GM12878 (cell line): ENCODE results near the gene IGIP. TPM values are rescaled to one million over a fixed set of nuclear protein-coding genes. Genes with fewer than 3 reads are reported as not detected.

Experiments used
- ATAC-seq: fragments of 200-7000 bp; cut with Tn5 transposase; 3 replicates; pipeline ENCODE4 v1.9.1; 2020; ENCODE audit warnings: mild to moderate bottlenecking, moderate library complexity
- BruUV-seq: library from RNA; stranded (reverse); fragments of 400-500 nt; replicated peaks from 2 replicates; lab custom pipeline; 2021; lab: Mats Ljungman, UMichigan
- CTCF ChIA-PET: fragments of 300-600 bp; sonication (Branson Sonifier 250); formaldehyde crosslinking; extraction: SDS; loops from one replicate; lab custom pipeline; 2021; ENCODE audit warnings: inconsistent platforms; lab: Yijun Ruan, JAX
- POLR2A ChIA-PET: fragments of 350-600 bp; formaldehyde crosslinking; extraction: SDS; loops from one replicate; lab custom pipeline; 2021; ENCODE audit warnings: inconsistent platforms; lab: Charles Lee
- RAD21 ChIA-PET: fragments of 300-600 bp; sonication (Branson Sonifier 250); formaldehyde crosslinking; loops from one replicate; lab custom pipeline; 2023; ENCODE audit warnings: antibody characterized with exemption; ENCODE audit not compliant: unreplicated experiment; lab: Charles Lee
- SMC1A ChIA-PET: fragments of 300-600 bp; sonication (Branson Sonifier 250); formaldehyde crosslinking; loops from one replicate; lab custom pipeline; 2023; ENCODE audit not compliant: unreplicated experiment, uncharacterized antibody; lab: Charles Lee
- DNase-seq: peaks from one replicate; pipeline ENCODE4 v3.0.0-alpha.2; 2011; ENCODE audit warnings: low read depth, low spot score
- FAIRE-seq: peaks from 3 replicates; lab custom pipeline; 2011; peaks lifted over from hg19 to GRCh38; lab: Jason Lieb, UNC
- H2AFZ ChIP-seq: 2 replicates; pipeline ENCODE4 v1.6.0; 2011; ENCODE audit warnings: low read depth, low read length, control low read depth; ENCODE audit not compliant: control insufficient read depth
- H3K27ac ChIP-seq: 2 replicates; pipeline ENCODE4 v1.5.1; 2011; ENCODE audit warnings: control low read depth; ENCODE audit not compliant: control insufficient read depth, insufficient read depth
- H3K27me3 ChIP-seq, 2 experiments: replicated peaks in 1 of 2; 2 replicates each; pipeline versions ENCODE4 v1.6.0 to v1.6.1; 2011; ENCODE audit warnings: low read length in 1 of 2; ENCODE audit not compliant: control insufficient read depth in 2 of 2, insufficient read depth in 2 of 2
- H3K36me3 ChIP-seq, 2 experiments: 2 replicates each; pipeline ENCODE4 v1.5.1; 2011; ENCODE audit warnings: low read length in 1 of 2; ENCODE audit not compliant: control insufficient read depth in 2 of 2, insufficient read depth in 2 of 2
- H3K4me1 ChIP-seq: 2 replicates; pipeline ENCODE4 v1.6.1; 2011; ENCODE audit warnings: mild to moderate bottlenecking, low read length, moderate library complexity, mixed read lengths; ENCODE audit not compliant: control insufficient read depth, insufficient read depth
- H3K4me2 ChIP-seq: 2 replicates; pipeline ENCODE4 v1.6.0; 2011; ENCODE audit warnings: control low read depth; ENCODE audit not compliant: control insufficient read depth, insufficient read depth
- H3K4me3 ChIP-seq: fragments of 200-600 bp; sonication (generic); 2 replicates; pipeline ENCODE4 v1.5.1; 2016
- H3K79me2 ChIP-seq: 2 replicates; pipeline ENCODE4 v1.6.0; 2011; ENCODE audit warnings: low read length; ENCODE audit not compliant: control insufficient read depth, insufficient read depth
- H3K9ac ChIP-seq: 2 replicates; pipeline ENCODE4 v1.8.0; 2011; ENCODE audit warnings: low read length, control low read depth, mixed read lengths; ENCODE audit not compliant: control insufficient read depth, insufficient read depth
- H3K9me3 ChIP-seq: replicated peaks from 3 replicates; pipeline ENCODE4 v1.5.1; 2011; ENCODE audit warnings: mild to moderate bottlenecking, low read length; ENCODE audit not compliant: control insufficient read depth, insufficient read depth
- H4K20me1 ChIP-seq: 2 replicates; pipeline ENCODE4 v1.6.0; 2011; ENCODE audit not compliant: control insufficient read depth, insufficient read depth
- ATF3 ChIP-seq: IDR thresholded peaks from 2 replicates; pipeline ENCODE4 v1.6.1; 2011; ENCODE audit warnings: low read depth, mild to moderate bottlenecking, low read length, moderate library complexity, borderline replicate concordance; ENCODE audit errors: extremely low read depth
- CHD2 ChIP-seq: IDR thresholded peaks from 2 replicates; pipeline ENCODE4 v1.6.1; 2011; ENCODE audit warnings: low read depth, low read length, improper control_type of control experiment, borderline replicate concordance
- E2F4 ChIP-seq: IDR thresholded peaks from 2 replicates; pipeline ENCODE4 v1.6.1; 2012; ENCODE audit warnings: low read depth, low read length, improper control_type of control experiment
- WGBS: methylation state at CpG from one replicate; pipeline ENCODE4 v1.1.6; 2016; ENCODE audit warnings: low lambda C conversion rate; ENCODE audit not compliant: insufficient replicate concordance, insufficient coverage; ENCODE audit errors: missing lambda C conversion rate; 5-methylcytosine and 5-hydroxymethylcytosine counted together
- in situ Hi-C: fragments of 300-500 bp; cut with MboI; formaldehyde crosslinking; loops from 9 replicates; pipeline ENCODE4 v1.14.3; 2018; ENCODE audit warnings: mixed read lengths
- intact Hi-C: fragments of 100-400 bp; cut with micrococcal nuclease; formaldehyde crosslinking; loops from one replicate; pipeline ENCODE4 v1.14.2; 2022; ENCODE audit not compliant: unreplicated experiment
- polyA plus RNA-seq, 11 experiments: library from polyadenylated mRNA; depleted of rRNA in 4 of 11; unstranded in 6 of 11; stranded (reverse) in 5 of 11; fragments of >200 nt; fragmentation: Nextera tagmentation in 4 of 11; fragmentation: Illumina TruSeq in 1 of 11; extraction: Ambion mirVana in 4 of 11; extraction: Trizol in 1 of 11; gene quantifications; 1 replicate in 1 of 11; 2 replicates in 10 of 11; pipeline versions ENCODE4 v1.2.1 to v1.2.3, GENCODE V29; 2011 to 2016; ENCODE audit warnings: inconsistent platforms in 2 of 11, missing spikeins in 2 of 11, low read depth in 1 of 11
- total RNA-seq, 4 experiments: library from RNA; depleted of rRNA in 3 of 4; stranded (reverse); fragments of >200 nt in 3 of 4; fragmentation: Illumina TruSeq in 1 of 4; extraction: Trizol in 1 of 4; gene quantifications; 2 replicates each; pipeline versions ENCODE4 v1.2.1 to v1.2.3, GENCODE V29; 2013 to 2021

Gene IGIP
- total and polyA plus RNA-seq, 10 of the 15 experiments (the other 5 are each of a cell fraction or from before 2014, with no cell fraction given) = 0.58 to 3.3 (median 1.9) TPM

- H3K9me3 ChIP-seq = no peaks in the 10 kb centered on the region
- no peaks in the 10 kb centered on the region for H3K27me3 ChIP-seq
- peaks cover 7% of the 10 kb centered on the region for H3K4me1 ChIP-seq
- ChIA-PET SMC1A (interaction anchor here (0.7 to 2.1 kb wide), 7 partner anchors 7 to 52 kb away, joined by 3 to 15 read pairs (median 4); no protein-coding TSS in a partner anchor), POLR2A (interaction anchor here (0.5 kb wide), 1 partner anchor 168 kb away, joined by 3 read pairs; no protein-coding TSS in a partner anchor), RAD21 (interaction anchor here (0.7 to 2.8 kb wide), 6 partner anchors 12 to 162 kb away, joined by 3 to 11 read pairs (median 6); no protein-coding TSS in a partner anchor), CTCF (interaction anchor here (0.7 to 3.2 kb wide), 12 partner anchors 9 to 52 kb away, joined by 3 to 30 read pairs (median 4); no protein-coding TSS in a partner anchor)
- no peak overlapping the region for H3K9ac ChIP-seq
- WGBS = 66% methylated on average over 3 of the region's 3 CpGs
- no peak overlapping the region for H3K27ac ChIP-seq
- in situ Hi-C loops (no loop called here), intact Hi-C loops (loop anchor here (2.0 kb wide), 1 partner anchor 27 kb away; no protein-coding TSS in a partner anchor)
- no peak overlapping the region for H3K4me3 ChIP-seq
- peaks cover 34% of the 10 kb centered on the region for H3K79me2 ChIP-seq
- TF ChIP-seq E2F4 = no peak
- no peak for TF ChIP-seq CHD2
- TF ChIP-seq ATF3 = no peak
- no peaks in the 10 kb centered on the region for H4K20me1 ChIP-seq
- ATAC-seq (no peak), FAIRE-seq (no peak), DNase-seq (no peak)
- no TSS peak for BruUV-seq
- no peak overlapping the region for H2AFZ ChIP-seq
- 0 out of 2 replicates have a peak overlapping the region, but pooled peaks have one; percentile 13 for H3K4me2 ChIP-seq
- H3K36me3 ChIP-seq = no peaks in the 10 kb centered on the region
Measured at GRCh38 chr5:140117523-140117922, 8.2 kb upstream of the IGIP start.
